CD4-positive, CD25-positive, alpha-beta regulatory T cell (primary cell): ENCODE results near the gene FAM107B. TPM values are rescaled to one million over a fixed set of nuclear protein-coding genes. Genes with fewer than 3 reads are reported as not detected.
"Not testable (repeated sequence)": the region's sequence is repeated elsewhere in the genome, so short reads cannot be mapped to it uniquely, and the experiment has no call there.

Source experiments
- ATAC-seq, 2 donors: fragments of 150-1000 bp; cut with Tn5 transposase; one replicate each; pipeline ENCODE4 v1.10.0; 2021; ENCODE audit warnings: low read depth in 2 of 2, moderate number of reproducible peaks in 2 of 2, moderate library complexity in 1 of 2
- DNase-seq, 3 donors: peaks; one replicate each; pipeline versions ENCODE4 v3.0.0 to v3.0.0-alpha.2; 2012 to 2022; ENCODE audit warnings: mixed read lengths in 1 of 3
- H3K27ac ChIP-seq: one replicate; pipeline ENCODE4 v1.7.0; 2013; ENCODE audit warnings: mild to moderate bottlenecking, low read length; ENCODE audit not compliant: insufficient read depth, poor library complexity, severe bottlenecking
- H3K27me3 ChIP-seq: one replicate; pipeline ENCODE4 v1.7.0; 2013; ENCODE audit warnings: low read length; ENCODE audit not compliant: control insufficient read depth, insufficient read depth
- H3K36me3 ChIP-seq: one replicate; pipeline ENCODE4 v1.7.0; 2013; ENCODE audit warnings: mild to moderate bottlenecking, low read length, moderate library complexity; ENCODE audit not compliant: control insufficient read depth, insufficient read depth
- H3K4me1 ChIP-seq: 2 replicates; pipeline ENCODE4 v1.7.0; 2013; ENCODE audit warnings: mild to moderate bottlenecking, low read length; ENCODE audit not compliant: insufficient read depth, control insufficient read depth, poor library complexity, severe bottlenecking
- H3K4me3 ChIP-seq: one replicate; pipeline ENCODE4 v1.7.0; 2013; ENCODE audit warnings: low read depth, mild to moderate bottlenecking, low read length, moderate library complexity
- H3K9me3 ChIP-seq, 2 experiments: 1 replicate in 1 of 2; 2 replicates in 1 of 2; pipeline ENCODE4 v1.7.0; 2013; ENCODE audit warnings: low read length in 2 of 2, mild to moderate bottlenecking in 1 of 2, moderate library complexity in 1 of 2; ENCODE audit not compliant: control insufficient read depth in 2 of 2
- H3K27ac Mint-ChIP-seq, 3 donors: one replicate each; pipeline ENCODE4 v1.8.0; 2020 to 2022; ENCODE audit warnings: mild to moderate bottlenecking in 3 of 3, mixed read lengths in 3 of 3, moderate library complexity in 2 of 3
- H3K27me3 Mint-ChIP-seq: one replicate; pipeline ENCODE4 v1.8.0; 2022; ENCODE audit warnings: mild to moderate bottlenecking, mixed read lengths
- H3K36me3 Mint-ChIP-seq: one replicate; pipeline ENCODE4 v1.8.0; 2020; ENCODE audit warnings: mixed read lengths
- H3K4me1 Mint-ChIP-seq, 4 donors: one replicate each; pipeline ENCODE4 v1.8.0; 2020 to 2022; ENCODE audit warnings: mixed read lengths in 4 of 4, mild to moderate bottlenecking in 1 of 4
- H3K4me3 Mint-ChIP-seq, 4 donors: one replicate each; pipeline ENCODE4 v1.8.0; 2020 to 2022; ENCODE audit warnings: mild to moderate bottlenecking in 4 of 4, mixed read lengths in 4 of 4, moderate library complexity in 3 of 4
- H3K9me3 Mint-ChIP-seq, 7 donors: one replicate each; pipeline ENCODE4 v1.8.0; 2020 to 2022; ENCODE audit warnings: mixed read lengths in 7 of 7, mild to moderate bottlenecking in 3 of 7, moderate library complexity in 2 of 7
- polyA plus RNA-seq, 4 donors: library from polyadenylated mRNA; unstranded; fragments of 300-500 nt; fragmentation: Illumina TruSeq; gene quantifications; one replicate each; pipeline ENCODE4 v1.2.3, GENCODE V29; 2021
- total RNA-seq: library from RNA; stranded (reverse); gene quantifications from one replicate; pipeline ENCODE4 v1.2.3, GENCODE V29; 2022

Gene FAM107B
- total RNA-seq = 327 TPM
- polyA plus RNA-seq = 100 to 1,000 TPM; 202 to 301 (median 262) TPM

DNA sequence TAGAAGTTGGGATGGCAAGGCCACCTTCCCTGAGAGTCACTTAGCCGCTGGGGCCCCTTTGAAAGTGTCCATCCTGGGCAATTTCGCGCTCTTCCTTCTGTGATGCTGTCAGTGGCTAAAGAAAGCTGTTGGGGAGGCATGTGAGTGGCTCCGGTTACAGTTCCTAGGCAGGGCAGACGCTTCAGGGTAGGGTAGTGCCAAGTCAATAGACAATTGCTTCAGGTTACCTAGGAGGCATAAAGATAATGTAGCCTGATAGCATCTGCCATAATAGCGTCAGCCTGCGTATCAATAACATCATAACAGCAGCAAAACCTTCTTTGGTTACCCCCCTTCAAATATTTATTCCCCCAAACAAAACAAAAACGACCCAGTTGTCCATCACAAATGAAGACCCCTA, at the start of gene FAM107B:
Gene FAM107B (minus strand): TSS at position 101 of the 400 bp plus-strand sequence. CDS start 234 bp downstream, outside the sequence.
- no peaks in the 10 kb centered on the region for H3K9me3 ChIP-seq
- no peak within 1 kb of the TSS for H3K27ac Mint-ChIP-seq
- no peaks in the 10 kb centered on the region for H3K36me3 Mint-ChIP-seq
- no peaks in the 10 kb centered on the region for H3K36me3 ChIP-seq
- H3K4me1 Mint-ChIP-seq = peaks cover 0 to 2% (median 0%) of the 10 kb centered on the region in 4 donors
- H3K4me3 ChIP-seq = no peak within 1 kb of the TSS
- peaks cover 4% of the 10 kb centered on the region for H3K27me3 Mint-ChIP-seq
- H3K27ac ChIP-seq = no peak within 1 kb of the TSS
- ATAC-seq (no peak), DNase-seq (no peak)
- no peak within 1 kb of the TSS for H3K4me3 Mint-ChIP-seq
- H3K4me1 ChIP-seq = no peaks in the 10 kb centered on the region
- no peaks in the 10 kb centered on the region for H3K27me3 ChIP-seq
- peaks cover 0 to 2% (median 0%) of the 10 kb centered on the region in 7 donors for H3K9me3 Mint-ChIP-seq

DNA sequence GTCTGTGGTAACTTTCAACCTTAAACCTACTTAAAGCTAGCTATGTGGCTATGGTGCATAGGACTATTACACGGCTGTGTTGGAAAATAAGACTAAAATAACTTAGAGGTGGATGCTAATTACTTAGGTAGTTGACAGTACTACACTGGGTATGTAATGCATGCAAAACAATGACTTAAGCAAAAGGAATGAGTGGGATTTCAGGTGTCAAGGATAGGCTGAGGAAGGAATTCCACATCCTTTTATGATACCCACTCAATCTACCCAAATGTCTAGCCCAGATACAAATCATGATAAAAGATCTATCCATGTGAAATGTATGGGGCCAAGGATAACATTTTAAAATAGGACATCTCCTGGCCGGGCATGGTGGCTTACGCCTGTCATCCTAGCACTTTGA, 49.3 kb upstream of the FAM107B start:
- DNase-seq = no peak
- Mint-ChIP-seq H3K27me3 (no peaks in the 10 kb centered on the region), H3K36me3 (no peaks in the 10 kb centered on the region), H3K9me3 (no peaks in the 10 kb centered on the region), H3K27ac (no peak overlapping the region), H3K4me1 (peaks cover 0 to 6% (median 4%) of the 10 kb centered on the region in 4 donors), H3K4me3 (no peak overlapping the region)
- Histone ChIP-seq H3K4me3 (no peak overlapping the region), H3K4me1 (no peaks in the 10 kb centered on the region), H3K36me3 (no peaks in the 10 kb centered on the region), H3K27me3 (no peaks in the 10 kb centered on the region), H3K27ac (no peak overlapping the region), H3K9me3 (no peaks in the 10 kb centered on the region)
- ATAC-seq = no peak

DNA sequence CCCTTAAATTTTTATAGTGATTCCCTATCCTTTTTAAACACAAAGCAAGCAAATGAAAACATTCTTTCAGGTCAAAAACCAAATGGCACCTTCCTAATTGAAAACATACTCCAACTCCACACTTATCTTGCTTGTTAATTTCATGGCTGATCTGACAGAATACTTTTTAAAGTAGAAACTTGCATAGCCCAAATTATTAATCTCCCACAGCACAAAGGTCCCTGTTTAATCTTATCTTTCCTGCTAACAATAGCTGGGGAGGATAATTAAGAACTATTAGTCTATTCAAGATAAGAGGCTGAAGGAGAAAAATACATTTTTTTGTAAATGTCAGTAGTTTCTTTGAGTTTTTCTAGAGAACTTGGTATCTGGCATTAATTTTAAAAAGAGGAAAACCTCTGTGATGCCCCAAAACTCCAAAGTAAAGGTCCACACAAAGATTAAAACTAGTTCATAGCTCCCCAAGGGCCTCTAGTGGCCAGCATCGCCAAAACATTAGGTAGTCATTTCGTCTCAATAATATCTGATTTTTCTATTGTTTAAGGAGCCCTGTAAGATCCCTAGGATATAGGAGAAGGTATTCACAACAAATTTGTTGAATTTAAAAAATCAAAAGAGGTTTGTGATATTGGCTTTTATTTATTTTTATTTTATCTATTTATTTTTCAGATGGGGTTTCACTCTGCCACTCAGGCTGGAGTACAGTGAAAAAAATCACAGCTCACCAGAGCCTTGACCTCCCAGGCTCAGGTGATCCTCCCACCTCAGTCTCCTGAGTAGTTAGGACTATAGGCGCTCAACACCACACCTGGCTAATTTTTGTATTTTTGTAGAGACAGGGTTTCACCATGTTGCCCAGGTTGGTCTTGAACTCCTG, 48.4 kb upstream of the FAM107B start:
- Histone ChIP-seq H3K4me1 (no peaks in the 10 kb centered on the region), H3K9me3 (no peaks in the 10 kb centered on the region), H3K4me3 (no peak overlapping the region), H3K36me3 (no peaks in the 10 kb centered on the region), H3K27ac (no peak overlapping the region), H3K27me3 (no peaks in the 10 kb centered on the region)
- H3K4me3 Mint-ChIP-seq = no peak overlapping the region
- peaks cover 0 to 6% (median 4%) of the 10 kb centered on the region in 4 donors for H3K4me1 Mint-ChIP-seq
- H3K27ac Mint-ChIP-seq = peak overlapping the region in 2 of 3 donors; percentile 3 to 19
- H3K36me3 Mint-ChIP-seq = no peaks in the 10 kb centered on the region
- no peaks in the 10 kb centered on the region for H3K9me3 Mint-ChIP-seq
- ATAC-seq = no peak
- H3K27me3 Mint-ChIP-seq = no peaks in the 10 kb centered on the region
- peak in 2 of 3 donors; percentile 36 to 47 for DNase-seq

DNA sequence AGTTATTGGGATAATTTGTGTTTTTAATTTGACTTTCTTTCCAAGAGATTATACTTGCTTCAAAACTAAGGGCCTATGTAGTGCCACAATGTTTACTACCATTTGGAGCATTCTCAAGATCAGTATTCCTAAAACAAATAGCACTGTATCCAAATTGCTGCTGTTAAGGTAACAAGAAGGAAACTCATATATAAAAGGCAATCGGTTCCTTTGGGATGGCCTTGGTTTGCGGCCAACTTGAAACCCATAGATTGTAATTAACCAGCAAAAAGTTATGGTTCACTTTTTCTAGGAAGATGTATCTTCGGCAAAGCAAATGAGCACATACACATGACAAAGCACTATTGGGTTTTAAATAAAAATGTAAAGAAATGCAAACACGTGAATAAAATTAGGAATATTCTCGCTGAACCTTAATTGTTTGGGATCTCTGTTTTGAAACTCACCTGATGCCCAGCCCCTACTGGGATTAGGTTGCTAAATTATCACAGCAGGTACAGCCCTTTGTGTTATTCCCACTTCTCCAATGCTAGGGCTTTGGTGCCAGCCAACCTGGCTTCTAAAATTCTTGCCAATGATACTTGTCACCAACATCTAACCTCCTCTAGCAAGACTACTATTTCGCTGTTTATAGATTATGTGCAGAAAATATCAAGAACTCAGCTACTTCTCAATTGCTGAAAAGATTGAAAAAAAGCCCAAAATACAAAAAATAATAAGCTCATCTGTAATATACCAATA, 47.1 kb upstream of the FAM107B start:
- ATAC-seq = no peak
- Histone ChIP-seq H3K4me3 (no peak overlapping the region), H3K36me3 (no peaks in the 10 kb centered on the region), H3K27ac (no peak overlapping the region), H3K9me3 (no peaks in the 10 kb centered on the region), H3K27me3 (no peaks in the 10 kb centered on the region), H3K4me1 (no peaks in the 10 kb centered on the region)
- Mint-ChIP-seq H3K27ac (no peak overlapping the region), H3K4me1 (peaks cover 0 to 6% (median 4%) of the 10 kb centered on the region in 4 donors), H3K27me3 (no peaks in the 10 kb centered on the region), H3K9me3 (peaks cover 0 to 1% (median 0%) of the 10 kb centered on the region in 7 donors), H3K4me3 (no peak overlapping the region), H3K36me3 (no peaks in the 10 kb centered on the region)
- DNase-seq = no peak

DNA sequence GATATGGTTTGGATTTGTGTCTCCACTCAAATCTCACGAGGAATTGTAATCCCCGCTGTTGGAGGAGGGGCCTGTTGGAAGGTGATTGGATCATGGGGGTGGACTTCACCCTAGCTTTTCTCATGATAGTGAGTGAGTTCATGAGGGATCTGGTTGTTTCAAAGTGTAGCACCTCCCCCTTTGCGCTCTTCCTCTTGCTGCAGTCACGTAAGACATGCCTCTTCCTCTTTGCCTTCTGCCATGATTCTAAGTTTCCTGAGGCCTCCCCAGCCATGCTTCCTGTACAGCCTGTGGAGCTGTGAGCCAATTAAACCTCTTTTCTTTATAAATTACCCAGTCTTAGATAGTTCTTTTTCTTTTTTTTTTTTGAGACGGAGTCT, 46.1 kb upstream of the FAM107B start:
- no peaks in the 10 kb centered on the region for H3K27me3 ChIP-seq
- no peak for ATAC-seq
- H3K36me3 Mint-ChIP-seq = no peaks in the 10 kb centered on the region
- no peak overlapping the region for H3K27ac Mint-ChIP-seq
- H3K27me3 Mint-ChIP-seq = no peaks in the 10 kb centered on the region
- H3K4me3 Mint-ChIP-seq = no peak overlapping the region
- DNase-seq = no peak
- no peaks in the 10 kb centered on the region for H3K4me1 ChIP-seq
- H3K4me1 Mint-ChIP-seq = peaks cover 0 to 6% (median 4%) of the 10 kb centered on the region in 4 donors
- no peaks in the 10 kb centered on the region for H3K9me3 ChIP-seq
- H3K9me3 Mint-ChIP-seq = peaks cover 0 to 1% (median 0%) of the 10 kb centered on the region in 7 donors
- no peaks in the 10 kb centered on the region for H3K36me3 ChIP-seq
- H3K4me3 ChIP-seq = no peak overlapping the region
- no peak overlapping the region for H3K27ac ChIP-seq

DNA sequence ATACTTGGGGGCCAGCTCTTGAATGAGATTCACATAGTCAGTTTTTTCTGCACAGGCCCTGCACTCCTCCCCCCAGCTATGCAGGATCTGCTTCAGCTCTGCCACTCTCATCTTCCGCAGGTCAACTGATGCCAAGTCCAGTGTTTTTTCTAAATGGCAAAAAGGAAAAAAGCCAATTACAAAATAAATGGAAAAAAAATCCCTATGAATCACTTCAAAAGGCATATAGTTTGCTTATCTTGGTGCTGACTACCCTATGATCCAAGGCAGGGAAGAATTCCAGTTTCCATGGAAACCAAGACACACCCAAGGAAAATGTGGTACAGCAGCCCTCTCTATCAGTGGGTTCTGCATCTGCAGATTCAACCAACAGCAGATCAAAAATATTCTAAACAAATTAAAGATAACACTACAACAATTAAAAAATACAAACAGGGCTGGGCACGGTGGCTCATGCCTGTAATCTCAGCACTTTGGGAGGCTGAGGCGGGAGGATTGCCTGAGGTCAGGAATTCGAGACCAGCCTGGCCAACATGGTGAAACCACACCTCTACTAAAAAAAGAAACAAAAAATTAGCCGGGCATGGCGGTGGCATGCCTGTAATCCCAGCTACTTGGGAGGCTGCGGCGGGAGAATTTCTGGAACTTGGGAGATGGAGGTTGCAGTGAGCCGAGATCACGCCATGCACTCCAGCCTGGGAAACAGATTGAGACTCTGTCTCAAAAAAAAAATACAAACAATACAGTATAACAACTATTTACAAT, 45.5 kb upstream of the FAM107B start:
- H3K36me3 ChIP-seq = no peaks in the 10 kb centered on the region
- H3K4me3 ChIP-seq = no peak overlapping the region
- no peaks in the 10 kb centered on the region for H3K9me3 ChIP-seq
- Mint-ChIP-seq H3K36me3 (no peaks in the 10 kb centered on the region), H3K27ac (peak overlapping the region in 1 of 3 donors; percentile 50), H3K4me3 (no peak overlapping the region), H3K27me3 (no peaks in the 10 kb centered on the region), H3K9me3 (peaks cover 0 to 1% (median 0%) of the 10 kb centered on the region in 7 donors), H3K4me1 (peaks cover 0 to 6% (median 4%) of the 10 kb centered on the region in 4 donors)
- no peaks in the 10 kb centered on the region for H3K4me1 ChIP-seq
- no peak for ATAC-seq
- DNase-seq = no peak
- H3K27me3 ChIP-seq = no peaks in the 10 kb centered on the region
- H3K27ac ChIP-seq = no peak overlapping the region

DNA sequence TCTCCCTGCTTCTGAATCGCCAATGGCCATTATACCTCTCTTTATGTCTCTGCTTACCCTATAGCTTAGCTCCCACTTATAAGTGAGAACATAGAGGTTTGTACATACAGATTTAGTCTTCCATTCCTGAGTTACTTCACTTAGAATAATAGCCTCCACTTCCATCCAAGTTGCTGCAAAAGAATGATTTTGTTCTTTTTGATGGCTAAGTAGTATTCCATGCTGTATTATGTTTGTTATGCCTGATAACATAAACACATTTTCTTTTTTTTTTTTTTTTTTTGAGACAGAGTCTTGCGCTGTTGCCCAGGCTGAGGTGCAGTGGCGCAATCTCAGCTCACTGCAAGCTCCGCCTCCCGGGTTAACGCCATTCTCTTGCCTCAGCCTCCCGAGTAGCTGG, 42.0 kb upstream of the FAM107B start:
- H3K27ac ChIP-seq, H3K36me3 Mint-ChIP-seq, H3K4me1 ChIP-seq, DNase-seq, H3K36me3 ChIP-seq, H3K27ac Mint-ChIP-seq, H3K27me3 ChIP-seq, H3K4me3 ChIP-seq, H3K4me1 Mint-ChIP-seq, H3K9me3 Mint-ChIP-seq, H3K9me3 ChIP-seq, ATAC-seq, H3K4me3 Mint-ChIP-seq, H3K27me3 Mint-ChIP-seq: not testable (repeated sequence)
